Adrenal gland (tissue), 12 donors: ENCODE measurements around the gene MAGI2. TPM values are rescaled to one million over a fixed set of nuclear protein-coding genes. Genes with fewer than 3 reads are reported as not detected.

Experiments
- DNase-seq, 7 donors: peaks; one replicate each; pipeline ENCODE4 v3.0.0-alpha.2; 2019 to 2020
- H3K27ac ChIP-seq, 5 donors: fragments of 200-600 bp; sonication (generic) in 4 of 5; 1 replicate in 3 of 5; 2 replicates in 2 of 5; pipeline versions ENCODE4 v1.5.1 to v1.8.0; 2016 to 2020; ENCODE audit warnings: mild to moderate bottlenecking in 1 of 5
- H3K27me3 ChIP-seq: fragments of 200-600 bp; 2 replicates; pipeline ENCODE4 v1.8.0; 2021
- H3K36me3 ChIP-seq, 2 donors: fragments of 200-600 bp; replicated peaks in 1 of 2; 1 replicate in 1 of 2; 2 replicates in 1 of 2; pipeline versions ENCODE4 v1.5.1 to v1.8.0; 2018 to 2022
- H3K4me1 ChIP-seq, 2 donors: fragments of 200-600 bp; replicated peaks in 1 of 2; 1 replicate in 1 of 2; 2 replicates in 1 of 2; pipeline versions ENCODE4 v1.5.1 to v1.8.0; 2018 to 2021
- H3K4me3 ChIP-seq, 4 donors: fragments of 200-600 bp; sonication (generic) in 3 of 4; one replicate each; pipeline ENCODE4 v1.5.1; 2016 to 2018
- H3K9me3 ChIP-seq, 3 donors: fragments of 200-600 bp; sonication (generic) in 1 of 3; replicated peaks in 1 of 3; 1 replicate in 2 of 3; 2 replicates in 1 of 3; pipeline versions ENCODE4 v1.5.1 to v1.8.0; 2016 to 2021
- POLR2A ChIP-seq, 2 donors: fragments of 450-650 bp; IDR thresholded peaks; one replicate each; pipeline ENCODE4 v1.6.1; 2017; ENCODE audit warnings: antibody characterized with exemption in 2 of 2, mild to moderate bottlenecking in 2 of 2, moderate library complexity in 1 of 2
- WGBS, 4 donors: extraction: QIAGEN DNeasy Blood & Tissue Kit in 2 of 4; methylation state at CpG; one replicate each; pipeline versions ENCODE4 v1.1.5 to v1.1.7; 2013 to 2017; 5-methylcytosine and 5-hydroxymethylcytosine counted together
- intact Hi-C, 2 donors: fragments of 100-400 bp; cut with DNase I; formaldehyde crosslinking; loops; one replicate each; pipeline versions ENCODE4 v1.14.1 to v1.15.0; 2022 to 2023
- polyA plus RNA-seq, 3 donors: library from polyadenylated mRNA; stranded (reverse); fragments of 200-250 nt in 2 of 3; fragments of 350-450 nt in 1 of 3; fragmentation: Illumina TruSeq in 1 of 3; extraction: RNeasy Lipid Tissue Mini Kit (QIAGEN cat#74804) in 1 of 3; gene quantifications; one replicate each; pipeline ENCODE4 v1.2.3, GENCODE V29; 2013 to 2014
- total RNA-seq, 9 donors: library from RNA; depleted of rRNA in 4 of 9; stranded (reverse); fragments of >200 nt in 4 of 9; fragments of 120-200 nt in 1 of 9; fragmentation: NEBNext Ultra II Directional in 1 of 9; extraction: Animal tissue kit (Norgen Biotek cat#: 25700) in 1 of 9; gene quantifications; one replicate each; pipeline versions ENCODE4 v1.1.0 to v1.2.4, GENCODE V29; 2013 to 2023
- TF ChIP-seq, protein P1 (sequence below), 6 experiments: fragments of 450-650 bp in 4 of 6; fragments of 200-600 bp in 2 of 6; sonication (generic) in 1 of 6; IDR thresholded peaks; 1 replicate in 5 of 6; 2 replicates in 1 of 6; pipeline versions ENCODE4 v1.5.1 to v1.8.0; 2016 to 2021; ENCODE audit warnings: antibody characterized with exemption in 6 of 6, mild to moderate bottlenecking in 2 of 6, moderate library complexity in 1 of 6
- donor health status: healthy with polysubstance abuse.
- donor health status: Bipolar disorder and iron deficiency.
- donor health status: DM: yes; HTN: yes; CAD: no.
- donor health status: DM: no; HTN: no; CAD: no.
- donor health status: DM: no; HTN: no; CAD: no.
- donor health status: DM: yes; HTN: yes; CAD: no.

MAGI2 gene
- total and polyA plus RNA-seq, 12 donors: 3.2 to 37.1 (median 17.1) TPM

GRCh38 chr7:78803501-78804127 is 649.9 kb downstream of the MAGI2 start:
- no peaks in the 10 kb centered on the region for H3K36me3 ChIP-seq
- H3K27ac ChIP-seq: no peak overlapping the region
- TF ChIP-seq, protein P1, sequence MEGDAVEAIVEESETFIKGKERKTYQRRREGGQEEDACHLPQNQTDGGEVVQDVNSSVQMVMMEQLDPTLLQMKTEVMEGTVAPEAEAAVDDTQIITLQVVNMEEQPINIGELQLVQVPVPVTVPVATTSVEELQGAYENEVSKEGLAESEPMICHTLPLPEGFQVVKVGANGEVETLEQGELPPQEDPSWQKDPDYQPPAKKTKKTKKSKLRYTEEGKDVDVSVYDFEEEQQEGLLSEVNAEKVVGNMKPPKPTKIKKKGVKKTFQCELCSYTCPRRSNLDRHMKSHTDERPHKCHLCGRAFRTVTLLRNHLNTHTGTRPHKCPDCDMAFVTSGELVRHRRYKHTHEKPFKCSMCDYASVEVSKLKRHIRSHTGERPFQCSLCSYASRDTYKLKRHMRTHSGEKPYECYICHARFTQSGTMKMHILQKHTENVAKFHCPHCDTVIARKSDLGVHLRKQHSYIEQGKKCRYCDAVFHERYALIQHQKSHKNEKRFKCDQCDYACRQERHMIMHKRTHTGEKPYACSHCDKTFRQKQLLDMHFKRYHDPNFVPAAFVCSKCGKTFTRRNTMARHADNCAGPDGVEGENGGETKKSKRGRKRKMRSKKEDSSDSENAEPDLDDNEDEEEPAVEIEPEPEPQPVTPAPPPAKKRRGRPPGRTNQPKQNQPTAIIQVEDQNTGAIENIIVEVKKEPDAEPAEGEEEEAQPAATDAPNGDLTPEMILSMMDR (IDR thresholded peaks at IDR 0.05): no peak
- no peak for TF ChIP-seq POLR2A (IDR thresholded peaks at IDR 0.05)
- H3K9me3 ChIP-seq: no peaks in the 10 kb centered on the region
- H3K27me3 ChIP-seq: no peaks in the 10 kb centered on the region
- WGBS, 4 donors: 87 to 90% (median 90%) methylated on average over 4 of the region's 4 CpGs
- intact Hi-C loops: no loop called here
- no peak for DNase-seq
- H3K4me1 ChIP-seq: no peaks in the 10 kb centered on the region
- no peak overlapping the region for H3K4me3 ChIP-seq

DNA sequence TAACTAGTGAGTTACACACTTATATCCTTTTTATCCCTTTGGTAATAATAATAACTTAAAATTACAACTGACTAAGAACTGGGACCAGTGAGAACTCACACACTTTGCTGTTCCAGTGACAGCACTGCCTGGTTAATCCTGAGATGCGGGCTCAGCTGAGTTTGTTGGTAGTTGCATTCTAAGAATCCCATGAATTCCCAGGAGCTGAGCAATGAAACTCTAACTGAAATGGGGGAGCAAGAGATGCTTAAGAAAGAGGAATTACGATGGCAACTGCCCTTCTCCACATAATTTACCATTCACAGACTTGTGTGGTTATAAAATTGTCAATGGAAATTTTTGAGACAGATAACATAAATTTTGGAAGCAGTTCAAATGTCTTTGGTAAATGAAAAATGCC is 659.4 kb downstream of the MAGI2 start:
- Histone ChIP-seq H3K36me3 (no peaks in the 10 kb centered on the region), H3K9me3 (no peaks in the 10 kb centered on the region), H3K27ac (no peak overlapping the region), H3K4me1 (no peaks in the 10 kb centered on the region), H3K4me3 (no peak overlapping the region), H3K27me3 (no peaks in the 10 kb centered on the region)
- TF ChIP-seq, protein P1 (IDR thresholded peaks at IDR 0.05): no peak
- TF ChIP-seq POLR2A (IDR thresholded peaks at IDR 0.05): no peak
- DNase-seq: no peak
- 43 to 50% (median 47%) methylated on average over 2 of the region's 2 CpGs for WGBS, 4 donors
- intact Hi-C loops: no loop called here

- Histone ChIP-seq H3K27ac (no peak overlapping the region), H3K27me3 (no peaks in the 10 kb centered on the region), H3K4me3 (no peak overlapping the region), H3K36me3 (no peaks in the 10 kb centered on the region), H3K9me3 (no peaks in the 10 kb centered on the region), H3K4me1 (no peaks in the 10 kb centered on the region)
- no peak for TF ChIP-seq POLR2A (IDR thresholded peaks at IDR 0.05)
- TF ChIP-seq, protein P1 (IDR thresholded peaks at IDR 0.05): no peak
- DNase-seq: no peak
- WGBS, 4 donors: 90 to 96% (median 94%) methylated on average over 3 of the region's 3 CpGs
- intact Hi-C loops: no loop called here
Measured at GRCh38 chr7:78792624-78793023, 660.8 kb downstream of the MAGI2 start.

- intact Hi-C loops: no loop called here
- Histone ChIP-seq H3K36me3 (no peaks in the 10 kb centered on the region), H3K27me3 (no peaks in the 10 kb centered on the region), H3K4me1 (no peaks in the 10 kb centered on the region), H3K9me3 (no peaks in the 10 kb centered on the region), H3K27ac (no peak overlapping the region), H3K4me3 (no peak overlapping the region)
- WGBS, 4 donors: 63 to 75% (median 72%) methylated on average over 6 of the region's 6 CpGs
- TF ChIP-seq, protein P1 (IDR thresholded peaks at IDR 0.05): no peak
- no peak for TF ChIP-seq POLR2A (IDR thresholded peaks at IDR 0.05)
- no peak for DNase-seq
Measured at GRCh38 chr7:78792006-78792405, 661.5 kb downstream of the MAGI2 start.
